HEK293 (cell line): ENCODE results near the gene CMKLR1.

Experiments
- CTCF ChIA-PET: fragments of 350-600 bp; formaldehyde crosslinking; extraction: SDS; loops from one replicate; lab custom pipeline; 2021; ENCODE audit warnings: antibody characterized with exemption; lab: Yijun Ruan, JAX
- POLR2A ChIA-PET: fragments of 300-600 bp; formaldehyde crosslinking; extraction: SDS; loops from one replicate; lab custom pipeline; 2020; ENCODE audit warnings: antibody characterized with exemption, inconsistent platforms; lab: Yijun Ruan, JAX
- H3K27ac ChIP-seq: fragments of 200-500 bp; sonication (Bioruptor generic); 2 replicates; pipeline ENCODE4 v1.5.1; 2014; ENCODE audit warnings: low read depth, low read length, control low read depth, inconsistent platforms; ENCODE audit errors: extremely low read depth
- H3K36me3 ChIP-seq, 2 experiments: fragments of 200-500 bp in 1 of 2; sonication (Bioruptor generic) in 1 of 2; 1 replicate in 1 of 2; 2 replicates in 1 of 2; pipeline ENCODE4 v1.5.1; 2014 to 2017; ENCODE audit warnings: inconsistent platforms in 2 of 2, low read length in 2 of 2; ENCODE audit not compliant: control insufficient read depth in 2 of 2, insufficient read depth in 1 of 2
- H3K4me1 ChIP-seq: fragments of 200-500 bp; sonication (Bioruptor generic); 2 replicates; pipeline ENCODE4 v1.5.1; 2014; ENCODE audit warnings: mild to moderate bottlenecking, low read length, inconsistent platforms; ENCODE audit not compliant: control insufficient read depth, insufficient read depth
- H3K4me3 ChIP-seq: 2 replicates; pipeline ENCODE4 v1.5.1; 2011; ENCODE audit warnings: low read depth, mild to moderate bottlenecking, control low read depth, low read length, moderate library complexity
- H3K9me3 ChIP-seq: fragments of 200-500 bp; sonication (Bioruptor generic); 2 replicates; pipeline ENCODE4 v1.5.1; 2014; ENCODE audit warnings: low read depth, low read length, inconsistent platforms; ENCODE audit not compliant: control insufficient read depth, insufficient read depth
- EGR2 ChIP-seq: fragments of 450-650 bp; formaldehyde crosslinking; IDR thresholded peaks from 2 replicates; pipeline ENCODE4 v1.5.1; 2016; ENCODE audit warnings: low read depth, missing biosample characterization, missing genetic modification characterization
- GLIS1 ChIP-seq: fragments of 450-650 bp; formaldehyde crosslinking; IDR thresholded peaks from 2 replicates; pipeline ENCODE4 v1.5.1; 2016; ENCODE audit warnings: missing biosample characterization, missing genetic modification characterization
- TCF7L2 ChIP-seq: IDR thresholded peaks from 2 replicates; pipeline ENCODE4 v1.6.1; 2011; ENCODE audit warnings: low read depth, mild to moderate bottlenecking, inconsistent platforms, low read length, moderate library complexity, borderline replicate concordance
- ZBTB7A ChIP-seq: fragments of 450-650 bp; formaldehyde crosslinking; IDR thresholded peaks from 2 replicates; pipeline ENCODE4 v1.5.1; 2016; ENCODE audit warnings: low read depth, missing biosample characterization, missing genetic modification characterization
- ZFHX2 ChIP-seq: fragments of 450-650 bp; formaldehyde crosslinking; conservative IDR thresholded peaks from 2 replicates; pipeline ENCODE4 v1.5.1; 2016; ENCODE audit warnings: missing biosample characterization, missing genetic modification characterization
- ZIC2 ChIP-seq: fragments of 450-650 bp; formaldehyde crosslinking; IDR thresholded peaks from 2 replicates; pipeline ENCODE4 v1.5.1; 2016; ENCODE audit warnings: missing biosample characterization, missing genetic modification characterization
- ZNF16 ChIP-seq: fragments of 450-650 bp; formaldehyde crosslinking; IDR thresholded peaks from 2 replicates; pipeline ENCODE4 v1.5.1; 2016; ENCODE audit warnings: low read depth, missing biosample characterization, missing genetic modification characterization
- ZNF175 ChIP-seq: fragments of 450-650 bp; formaldehyde crosslinking; IDR thresholded peaks from 2 replicates; pipeline ENCODE4 v1.5.1; 2016; ENCODE audit warnings: missing biosample characterization, missing genetic modification characterization
- ZNF2 ChIP-seq: fragments of 450-650 bp; formaldehyde crosslinking; IDR thresholded peaks from 2 replicates; pipeline ENCODE4 v1.5.1; 2016; ENCODE audit warnings: missing biosample characterization, missing genetic modification characterization
- ZNF211 ChIP-seq: fragments of 450-650 bp; formaldehyde crosslinking; IDR thresholded peaks from 2 replicates; pipeline ENCODE4 v1.5.1; 2016; ENCODE audit warnings: low read depth, missing biosample characterization, missing genetic modification characterization
- ZNF214 ChIP-seq: fragments of 450-650 bp; formaldehyde crosslinking; IDR thresholded peaks from 2 replicates; pipeline ENCODE4 v1.5.1; 2017; ENCODE audit warnings: missing biosample characterization, mild to moderate bottlenecking, missing genetic modification characterization, borderline replicate concordance
- ZNF24 ChIP-seq: fragments of 450-650 bp; formaldehyde crosslinking; IDR thresholded peaks from 2 replicates; pipeline ENCODE4 v1.5.1; 2016; ENCODE audit warnings: missing biosample characterization, missing genetic modification characterization
- ZNF37A ChIP-seq: fragments of 450-650 bp; IDR thresholded peaks from 2 replicates; pipeline ENCODE4 v1.5.1; 2018; ENCODE audit warnings: missing biosample characterization, missing genetic modification characterization
- ZNF473 ChIP-seq: fragments of 450-650 bp; formaldehyde crosslinking; IDR thresholded peaks from 2 replicates; pipeline ENCODE4 v1.5.1; 2017; ENCODE audit warnings: missing biosample characterization, missing genetic modification characterization
- ZNF658 ChIP-seq: fragments of 450-650 bp; formaldehyde crosslinking; IDR thresholded peaks from 2 replicates; pipeline ENCODE4; 2016; ENCODE audit warnings: missing biosample characterization, missing genetic modification characterization
- ZSCAN16 ChIP-seq: fragments of 450-650 bp; formaldehyde crosslinking; IDR thresholded peaks from 2 replicates; pipeline ENCODE4 v1.5.1; 2016; ENCODE audit warnings: missing biosample characterization, missing genetic modification characterization
- TF ChIP-seq, protein P1 (sequence below): fragments of 450-650 bp; formaldehyde crosslinking; IDR thresholded peaks from 2 replicates; pipeline ENCODE4 v1.5.1; 2016; ENCODE audit warnings: missing biosample characterization, missing genetic modification characterization
- TF ChIP-seq, protein P2 (sequence below): fragments of 450-650 bp; formaldehyde crosslinking; IDR thresholded peaks from 2 replicates; pipeline ENCODE4 v1.5.1; 2016; ENCODE audit warnings: missing biosample characterization, missing genetic modification characterization
- TF ChIP-seq, protein P3 (sequence below): fragments of 450-650 bp; formaldehyde crosslinking; conservative IDR thresholded peaks from 2 replicates; pipeline ENCODE4 v1.5.1; 2016; ENCODE audit warnings: low read depth, missing biosample characterization, missing genetic modification characterization
- TF ChIP-seq, protein P4 (sequence below): fragments of 450-650 bp; formaldehyde crosslinking; IDR thresholded peaks from 2 replicates; pipeline ENCODE4 v1.5.1; 2016; ENCODE audit warnings: missing biosample characterization, missing genetic modification characterization
- TF ChIP-seq, protein P5 (sequence below): fragments of 450-650 bp; formaldehyde crosslinking; IDR thresholded peaks from 2 replicates; pipeline ENCODE4 v1.5.1; 2017; ENCODE audit warnings: missing biosample characterization, missing genetic modification characterization
- TF ChIP-seq, protein P6 (sequence below): fragments of 450-650 bp; formaldehyde crosslinking; IDR thresholded peaks from 2 replicates; pipeline ENCODE4 v1.5.1; 2017; ENCODE audit warnings: missing biosample characterization, missing genetic modification characterization

CMKLR1 gene

DNA sequence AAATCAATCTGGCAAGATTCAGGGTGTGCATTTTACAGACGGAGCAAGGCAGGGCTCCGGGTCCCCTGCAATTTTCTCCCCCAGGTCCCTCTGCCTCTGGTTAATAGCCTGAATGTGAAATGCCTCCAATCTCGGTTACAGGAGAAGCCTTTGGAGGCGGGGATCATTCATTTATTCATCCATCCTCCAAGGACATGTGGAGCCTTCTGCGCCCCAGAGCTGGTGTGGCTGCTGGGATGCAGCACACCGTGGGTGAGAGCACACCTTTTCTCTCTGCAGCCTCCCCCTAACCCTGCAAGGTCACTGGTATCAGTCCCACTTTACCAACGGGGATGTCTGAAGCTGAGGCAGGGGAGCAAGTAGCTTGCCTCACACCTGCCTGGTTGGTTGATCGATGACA is 35.4 kb downstream of the CMKLR1 start (continued):
- TF ChIP-seq, protein P1, sequence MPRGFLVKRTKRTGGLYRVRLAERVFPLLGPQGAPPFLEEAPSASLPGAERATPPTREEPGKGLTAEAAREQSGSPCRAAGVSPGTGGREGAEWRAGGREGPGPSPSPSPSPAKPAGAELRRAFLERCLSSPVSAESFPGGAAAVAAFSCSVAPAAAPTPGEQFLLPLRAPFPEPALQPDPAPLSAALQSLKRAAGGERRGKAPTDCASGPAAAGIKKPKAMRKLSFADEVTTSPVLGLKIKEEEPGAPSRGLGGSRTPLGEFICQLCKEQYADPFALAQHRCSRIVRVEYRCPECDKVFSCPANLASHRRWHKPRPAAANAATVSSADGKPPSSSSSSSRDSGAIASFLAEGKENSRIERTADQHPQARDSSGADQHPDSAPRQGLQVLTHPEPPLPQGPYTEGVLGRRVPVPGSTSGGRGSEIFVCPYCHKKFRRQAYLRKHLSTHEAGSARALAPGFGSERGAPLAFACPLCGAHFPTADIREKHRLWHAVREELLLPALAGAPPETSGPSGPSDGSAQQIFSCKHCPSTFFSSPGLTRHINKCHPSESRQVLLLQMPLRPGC (tag by site-specific recombination) = no peak
- TF ChIP-seq, protein P2, sequence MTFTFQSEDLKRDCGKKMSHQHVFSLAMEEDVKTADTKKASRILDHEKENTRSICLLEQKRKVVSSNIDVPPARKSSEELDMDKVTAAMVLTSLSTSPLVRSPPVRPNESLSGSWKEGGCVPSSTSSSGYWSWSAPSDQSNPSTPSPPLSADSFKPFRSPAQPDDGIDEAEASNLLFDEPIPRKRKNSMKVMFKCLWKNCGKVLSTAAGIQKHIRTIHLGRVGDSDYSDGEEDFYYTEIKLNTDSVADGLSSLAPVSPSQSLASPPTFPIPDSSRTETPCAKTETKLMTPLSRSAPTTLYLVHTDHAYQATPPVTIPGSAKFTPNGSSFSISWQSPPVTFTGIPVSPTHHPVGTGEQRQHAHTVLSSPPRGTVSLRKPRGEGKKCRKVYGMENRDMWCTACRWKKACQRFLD = no peak
- TF ChIP-seq, protein P3, sequence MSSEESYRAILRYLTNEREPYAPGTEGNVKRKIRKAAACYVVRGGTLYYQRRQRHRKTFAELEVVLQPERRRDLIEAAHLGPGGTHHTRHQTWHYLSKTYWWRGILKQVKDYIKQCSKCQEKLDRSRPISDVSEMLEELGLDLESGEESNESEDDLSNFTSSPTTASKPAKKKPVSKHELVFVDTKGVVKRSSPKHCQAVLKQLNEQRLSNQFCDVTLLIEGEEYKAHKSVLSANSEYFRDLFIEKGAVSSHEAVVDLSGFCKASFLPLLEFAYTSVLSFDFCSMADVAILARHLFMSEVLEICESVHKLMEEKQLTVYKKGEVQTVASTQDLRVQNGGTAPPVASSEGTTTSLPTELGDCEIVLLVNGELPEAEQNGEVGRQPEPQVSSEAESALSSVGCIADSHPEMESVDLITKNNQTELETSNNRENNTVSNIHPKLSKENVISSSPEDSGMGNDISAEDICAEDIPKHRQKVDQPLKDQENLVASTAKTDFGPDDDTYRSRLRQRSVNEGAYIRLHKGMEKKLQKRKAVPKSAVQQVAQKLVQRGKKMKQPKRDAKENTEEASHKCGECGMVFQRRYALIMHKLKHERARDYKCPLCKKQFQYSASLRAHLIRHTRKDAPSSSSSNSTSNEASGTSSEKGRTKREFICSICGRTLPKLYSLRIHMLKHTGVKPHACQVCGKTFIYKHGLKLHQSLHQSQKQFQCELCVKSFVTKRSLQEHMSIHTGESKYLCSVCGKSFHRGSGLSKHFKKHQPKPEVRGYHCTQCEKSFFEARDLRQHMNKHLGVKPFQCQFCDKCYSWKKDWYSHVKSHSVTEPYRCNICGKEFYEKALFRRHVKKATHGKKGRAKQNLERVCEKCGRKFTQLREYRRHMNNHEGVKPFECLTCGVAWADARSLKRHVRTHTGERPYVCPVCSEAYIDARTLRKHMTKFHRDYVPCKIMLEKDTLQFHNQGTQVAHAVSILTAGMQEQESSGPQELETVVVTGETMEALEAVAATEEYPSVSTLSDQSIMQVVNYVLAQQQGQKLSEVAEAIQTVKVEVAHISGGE = no peak
- TF ChIP-seq, protein P4, sequence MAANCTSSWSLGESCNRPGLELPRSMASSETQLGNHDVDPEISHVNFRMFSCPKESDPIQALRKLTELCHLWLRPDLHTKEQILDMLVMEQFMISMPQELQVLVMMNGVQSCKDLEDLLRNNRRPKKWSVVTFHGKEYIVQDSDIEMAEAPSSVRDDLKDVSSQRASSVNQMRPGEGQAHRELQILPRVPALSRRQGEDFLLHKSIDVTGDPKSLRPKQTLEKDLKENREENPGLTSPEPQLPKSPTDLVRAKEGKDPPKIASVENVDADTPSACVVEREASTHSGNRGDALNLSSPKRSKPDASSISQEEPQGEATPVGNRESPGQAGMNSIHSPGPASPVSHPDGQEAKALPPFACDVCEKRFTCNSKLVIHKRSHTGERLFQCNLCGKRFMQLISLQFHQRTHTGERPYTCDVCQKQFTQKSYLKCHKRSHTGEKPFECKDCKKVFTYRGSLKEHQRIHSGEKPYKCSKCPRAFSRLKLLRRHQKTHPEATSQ (tag by site-specific recombination) = no peak
- no peak for TF ChIP-seq ZNF175
- TF ChIP-seq ZFHX2 (tag by site-specific recombination) = no peak
- TF ChIP-seq ZNF37A (tag by site-specific recombination) = no peak
- no peak for TF ChIP-seq ZNF211 (tag by site-specific recombination)
- no peak for TF ChIP-seq ZNF214 (tag by site-specific recombination)
- TF ChIP-seq, protein P5, sequence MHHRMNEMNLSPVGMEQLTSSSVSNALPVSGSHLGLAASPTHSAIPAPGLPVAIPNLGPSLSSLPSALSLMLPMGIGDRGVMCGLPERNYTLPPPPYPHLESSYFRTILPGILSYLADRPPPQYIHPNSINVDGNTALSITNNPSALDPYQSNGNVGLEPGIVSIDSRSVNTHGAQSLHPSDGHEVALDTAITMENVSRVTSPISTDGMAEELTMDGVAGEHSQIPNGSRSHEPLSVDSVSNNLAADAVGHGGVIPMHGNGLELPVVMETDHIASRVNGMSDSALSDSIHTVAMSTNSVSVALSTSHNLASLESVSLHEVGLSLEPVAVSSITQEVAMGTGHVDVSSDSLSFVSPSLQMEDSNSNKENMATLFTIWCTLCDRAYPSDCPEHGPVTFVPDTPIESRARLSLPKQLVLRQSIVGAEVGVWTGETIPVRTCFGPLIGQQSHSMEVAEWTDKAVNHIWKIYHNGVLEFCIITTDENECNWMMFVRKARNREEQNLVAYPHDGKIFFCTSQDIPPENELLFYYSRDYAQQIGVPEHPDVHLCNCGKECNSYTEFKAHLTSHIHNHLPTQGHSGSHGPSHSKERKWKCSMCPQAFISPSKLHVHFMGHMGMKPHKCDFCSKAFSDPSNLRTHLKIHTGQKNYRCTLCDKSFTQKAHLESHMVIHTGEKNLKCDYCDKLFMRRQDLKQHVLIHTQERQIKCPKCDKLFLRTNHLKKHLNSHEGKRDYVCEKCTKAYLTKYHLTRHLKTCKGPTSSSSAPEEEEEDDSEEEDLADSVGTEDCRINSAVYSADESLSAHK (tag by site-specific recombination) = no peak

DNA sequence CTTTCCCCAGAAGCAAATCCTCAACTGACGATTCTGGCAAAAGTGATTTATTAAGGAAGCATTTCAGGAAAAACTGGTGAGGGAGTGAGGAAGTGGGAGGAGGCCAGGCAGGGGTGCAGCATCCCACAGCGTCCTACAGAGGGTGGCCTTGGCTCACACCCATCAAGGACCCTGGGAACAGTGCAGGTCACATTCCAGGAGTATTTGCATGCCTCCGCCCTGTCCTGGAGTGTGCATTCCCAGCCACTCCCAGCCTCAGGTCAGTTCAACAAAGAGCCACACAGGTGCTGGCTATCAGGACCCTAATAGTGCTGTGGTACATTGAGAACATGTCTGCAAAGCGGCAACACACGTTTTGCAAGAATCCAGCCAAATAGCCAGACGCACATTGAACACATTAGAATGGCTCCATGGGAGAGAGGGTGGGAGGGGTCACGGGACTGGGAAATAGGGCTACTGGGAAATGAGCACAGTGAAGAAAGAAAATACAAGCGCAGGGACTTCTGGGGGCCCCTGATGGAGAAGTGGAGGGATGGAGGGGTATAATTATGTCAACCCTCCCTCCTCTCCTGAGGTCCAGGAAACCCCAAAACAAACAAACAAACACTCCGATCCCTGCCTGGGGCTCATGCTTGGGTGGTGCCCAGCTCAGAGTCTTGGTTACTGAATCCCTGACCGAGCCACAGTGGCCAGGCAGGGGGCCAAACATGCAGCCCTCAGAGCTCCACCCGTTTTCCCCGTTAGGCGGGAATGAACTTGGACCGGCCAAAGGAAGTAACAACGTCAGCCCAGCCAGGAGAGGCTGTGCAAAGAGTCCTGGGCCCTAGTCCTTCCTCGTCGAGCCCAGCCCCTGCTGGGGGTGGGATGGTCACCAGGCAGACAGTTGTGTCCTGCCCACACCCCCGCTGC is 36.5 kb downstream of the CMKLR1 start:
- POLR2A ChIA-PET = no interaction called here
- CTCF ChIA-PET = interaction anchor here (0.7 kb wide), 1 partner anchor 22 kb away, joined by 3 read pairs; no protein-coding TSS in a partner anchor

More for the DNA sequence above, 36.5 kb downstream of the CMKLR1 start:
- Histone ChIP-seq H3K9me3 (no peaks in the 10 kb centered on the region), H3K36me3 (no peaks in the 10 kb centered on the region), H3K4me3 (no peak overlapping the region), H3K27ac (no peak overlapping the region), H3K4me1 (no peaks in the 10 kb centered on the region)
- TF ChIP-seq ZNF658 (tag by site-specific recombination) (no peak), ZBTB7A (tag by site-specific recombination) (no peak), ZNF473 (tag by site-specific recombination) (no peak), ZNF16 (tag by site-specific recombination) (no peak), ZFHX2 (tag by site-specific recombination) (peak; percentile 34; the same call in 1 of the 2 replicates), TCF7L2 (no peak), ZNF24 (tag by site-specific recombination) (no peak), ZSCAN16 (tag by site-specific recombination) (no peak), GLIS1 (tag by site-specific recombination) (peak; percentile 23; the same call in 1 of the 2 replicates), EGR2 (tag by site-specific recombination) (0 out of 2 replicates have a peak, but pooled peaks have one; percentile 23), ZIC2 (tag by site-specific recombination) (peak; percentile 24), ZNF2 (tag by site-specific recombination) (no peak)
- TF ChIP-seq, protein P6, sequence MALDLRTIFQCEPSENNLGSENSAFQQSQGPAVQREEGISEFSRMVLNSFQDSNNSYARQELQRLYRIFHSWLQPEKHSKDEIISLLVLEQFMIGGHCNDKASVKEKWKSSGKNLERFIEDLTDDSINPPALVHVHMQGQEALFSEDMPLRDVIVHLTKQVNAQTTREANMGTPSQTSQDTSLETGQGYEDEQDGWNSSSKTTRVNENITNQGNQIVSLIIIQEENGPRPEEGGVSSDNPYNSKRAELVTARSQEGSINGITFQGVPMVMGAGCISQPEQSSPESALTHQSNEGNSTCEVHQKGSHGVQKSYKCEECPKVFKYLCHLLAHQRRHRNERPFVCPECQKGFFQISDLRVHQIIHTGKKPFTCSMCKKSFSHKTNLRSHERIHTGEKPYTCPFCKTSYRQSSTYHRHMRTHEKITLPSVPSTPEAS (tag by site-specific recombination) = no peak
